ENCODE measurements around the gene CYP4F8.

DNA sequence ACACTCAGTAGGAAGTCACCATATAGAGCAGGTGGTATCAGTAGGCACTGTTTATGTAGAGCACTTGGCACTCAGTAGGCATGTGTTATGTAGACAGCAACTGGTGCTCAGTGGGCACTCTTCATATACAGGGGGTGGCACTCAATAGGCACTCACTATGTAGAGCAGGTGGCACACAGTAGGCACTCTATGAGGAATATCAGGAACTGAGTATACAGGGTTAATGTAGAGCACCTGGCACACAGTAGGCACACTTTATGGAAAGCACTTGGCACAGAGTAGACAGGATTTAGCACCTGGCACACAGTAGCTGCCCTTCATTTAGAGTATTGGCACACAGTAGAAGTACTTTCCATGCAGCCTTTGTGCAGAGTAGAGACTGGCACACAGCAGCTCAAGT lies 24.6 kb downstream of the CYP4F8 start:
- no peak for TF ChIP-seq POLR2A (IDR thresholded peaks at IDR 0.05; ENCODE audit: control extremely low read depth in 1 of 2, low read depth in 2 of 2, low read length in 2 of 2)
- no peak for TF ChIP-seq FOSL1 (IDR thresholded peaks at IDR 0.05; ENCODE audit: insufficient read depth, low read depth, low read length)
